ENCODE measurements around the gene ATF6B.

ATF6B gene

DNA sequence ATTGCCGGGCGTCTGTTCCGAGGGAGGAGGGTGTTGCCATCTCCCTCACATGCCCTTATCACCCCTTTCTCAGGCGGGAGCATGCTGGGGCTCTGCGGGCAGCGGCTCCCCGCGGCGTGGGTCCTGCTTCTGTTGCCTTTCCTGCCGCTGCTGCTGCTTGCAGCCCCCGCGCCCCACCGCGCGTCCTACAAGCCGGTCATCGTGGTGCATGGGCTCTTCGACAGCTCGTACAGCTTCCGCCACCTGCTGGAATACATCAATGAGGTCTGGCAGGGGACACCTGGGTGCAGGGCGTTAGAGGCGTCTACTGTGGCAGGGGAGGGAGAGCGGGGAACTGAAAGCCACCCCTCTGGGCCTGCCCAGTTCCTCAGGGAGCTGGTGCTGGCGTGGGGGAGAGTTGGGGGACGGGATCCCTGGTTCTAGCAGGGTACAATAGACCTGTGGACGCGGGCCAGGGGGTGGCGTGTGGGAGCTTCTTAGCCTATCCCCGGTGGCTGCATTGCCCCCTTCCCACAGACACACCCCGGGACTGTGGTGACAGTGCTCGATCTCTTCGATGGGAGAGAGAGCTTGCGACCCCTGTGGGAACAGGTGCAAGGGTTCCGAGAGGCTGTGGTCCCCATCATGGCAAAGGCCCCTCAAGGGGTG is 26.6 kb upstream of the ATF6B start:
- peak overlapping the region; percentile 51 for H3K4me3 ChIP-seq (ENCODE audit: low read depth, low read length)
- TF ChIP-seq, protein P1, sequence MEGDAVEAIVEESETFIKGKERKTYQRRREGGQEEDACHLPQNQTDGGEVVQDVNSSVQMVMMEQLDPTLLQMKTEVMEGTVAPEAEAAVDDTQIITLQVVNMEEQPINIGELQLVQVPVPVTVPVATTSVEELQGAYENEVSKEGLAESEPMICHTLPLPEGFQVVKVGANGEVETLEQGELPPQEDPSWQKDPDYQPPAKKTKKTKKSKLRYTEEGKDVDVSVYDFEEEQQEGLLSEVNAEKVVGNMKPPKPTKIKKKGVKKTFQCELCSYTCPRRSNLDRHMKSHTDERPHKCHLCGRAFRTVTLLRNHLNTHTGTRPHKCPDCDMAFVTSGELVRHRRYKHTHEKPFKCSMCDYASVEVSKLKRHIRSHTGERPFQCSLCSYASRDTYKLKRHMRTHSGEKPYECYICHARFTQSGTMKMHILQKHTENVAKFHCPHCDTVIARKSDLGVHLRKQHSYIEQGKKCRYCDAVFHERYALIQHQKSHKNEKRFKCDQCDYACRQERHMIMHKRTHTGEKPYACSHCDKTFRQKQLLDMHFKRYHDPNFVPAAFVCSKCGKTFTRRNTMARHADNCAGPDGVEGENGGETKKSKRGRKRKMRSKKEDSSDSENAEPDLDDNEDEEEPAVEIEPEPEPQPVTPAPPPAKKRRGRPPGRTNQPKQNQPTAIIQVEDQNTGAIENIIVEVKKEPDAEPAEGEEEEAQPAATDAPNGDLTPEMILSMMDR (IDR thresholded peaks at IDR 0.05; ENCODE audit: borderline replicate concordance, insufficient read depth, low read depth, low read length), result peak; percentile 59; the same call in 1 of the 2 replicates

GRCh38 chr6:32153564-32154513 is 25.8 kb upstream of the ATF6B start, which contains the start of gene PPT2:
Gene PPT2, plus strand, starts transcription at chr6:32154141. Its CDS starts 454 bp downstream, at chr6:32154595.
- peak within 1 kb of the TSS; percentile 51 for H3K4me3 ChIP-seq (ENCODE audit: low read depth, low read length)
- TF ChIP-seq, protein P1 (IDR thresholded peaks at IDR 0.05; ENCODE audit: borderline replicate concordance, insufficient read depth, low read depth, low read length), result no peak

- TF ChIP-seq, protein P1 (IDR thresholded peaks at IDR 0.05; ENCODE audit: borderline replicate concordance, insufficient read depth, low read depth, low read length), result no peak
- H3K4me3 ChIP-seq (ENCODE audit: low read depth, low read length), result no peak overlapping the region
Measured at GRCh38 chr6:32152769-32153563, 24.9 kb upstream of the ATF6B start.

DNA sequence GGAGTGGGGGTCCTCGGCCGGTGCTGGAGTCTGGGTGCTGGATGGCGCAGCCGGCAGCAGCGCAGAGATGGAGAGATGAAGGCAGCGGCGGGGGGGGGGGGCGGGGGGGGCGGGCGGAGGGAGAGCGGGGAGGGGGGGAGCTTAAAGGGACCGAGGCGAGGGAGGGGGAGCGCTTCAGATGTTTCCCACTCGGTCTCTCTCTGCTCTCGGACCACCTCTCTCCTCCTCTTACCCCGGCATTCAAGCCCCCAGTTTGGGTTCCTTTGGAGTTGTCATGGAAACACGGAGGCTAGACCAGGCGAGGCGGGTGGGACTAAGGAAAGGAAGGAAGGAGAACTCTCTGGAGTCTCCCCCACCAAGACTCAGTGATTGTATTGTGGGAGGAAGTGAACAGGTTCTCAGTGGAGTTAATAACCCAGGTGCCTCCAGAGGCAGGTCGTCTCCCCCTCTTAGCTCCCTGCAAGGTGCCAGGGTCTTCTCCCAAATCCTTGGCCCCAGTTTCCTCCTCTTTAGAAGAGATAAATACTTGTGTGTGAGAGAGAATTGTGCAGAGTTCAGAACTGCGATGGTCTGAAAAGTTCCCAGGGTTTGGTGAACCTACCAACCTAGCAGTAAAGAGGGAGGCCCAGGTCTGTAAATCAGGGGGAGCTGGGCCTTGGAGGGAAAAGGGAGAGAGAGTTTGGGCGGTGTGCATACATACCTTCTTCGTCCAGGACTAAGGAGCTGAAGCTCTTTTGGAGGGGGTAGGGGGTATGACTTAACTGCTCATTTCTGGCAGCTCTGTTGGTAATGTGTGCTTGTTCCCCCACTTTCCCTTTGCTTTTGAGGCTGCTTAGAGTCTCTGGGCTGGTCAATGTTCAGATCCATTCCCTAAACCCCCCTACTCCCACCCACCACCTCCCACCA is 24.1 kb upstream of the ATF6B start, which contains the start of gene PRRT1:
PRRT1 (minus strand) TSS at position 77 of the 906 bp plus-strand sequence. CDS start 112 bp downstream, outside the sequence.
- TF ChIP-seq, protein P1 (IDR thresholded peaks at IDR 0.05; ENCODE audit: borderline replicate concordance, insufficient read depth, low read depth, low read length), result no peak
- H3K4me3 ChIP-seq (ENCODE audit: low read depth, low read length), result no peak within 1 kb of the TSS

DNA sequence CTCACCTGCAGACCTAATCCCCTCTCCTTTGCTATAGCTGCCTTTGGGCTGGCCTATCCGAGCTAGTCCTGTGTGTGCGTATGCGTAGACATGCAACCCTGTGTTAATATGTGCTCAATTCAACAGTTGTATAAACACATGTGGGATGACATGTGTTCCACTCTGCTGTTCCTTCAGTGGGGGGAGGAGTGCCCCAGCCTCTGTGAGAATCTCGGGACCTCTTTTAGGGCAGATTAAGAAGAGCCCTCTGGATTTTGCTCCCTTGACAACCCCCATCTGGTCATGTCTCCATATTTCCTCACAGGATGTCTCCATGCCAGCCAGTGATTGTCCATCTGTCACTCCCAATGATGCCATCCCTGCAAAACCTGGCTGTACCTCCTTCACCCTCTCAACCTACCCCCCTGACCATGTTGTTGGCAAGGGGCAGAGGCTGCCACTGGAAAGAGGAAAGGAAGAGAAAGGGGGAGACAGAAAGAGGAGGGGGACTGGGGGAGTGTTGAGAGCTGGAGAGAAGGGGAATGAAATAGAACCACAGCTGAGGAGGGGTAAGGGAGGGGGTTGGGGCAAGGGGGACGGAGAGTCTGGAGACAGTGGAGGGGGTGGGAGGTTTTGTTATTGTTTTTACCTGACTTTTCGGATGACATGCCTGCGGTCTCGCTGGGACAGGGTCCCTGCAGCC is 23.3 kb upstream of the ATF6B start:
- no peak overlapping the region for H3K4me3 ChIP-seq (ENCODE audit: low read depth, low read length)
- TF ChIP-seq, protein P1 (IDR thresholded peaks at IDR 0.05; ENCODE audit: borderline replicate concordance, insufficient read depth, low read depth, low read length), result no peak

Measured in GM12875 (cell line).